Measurements from ENCODE around the gene IL22. TPM values are rescaled to one million over a fixed set of nuclear protein-coding genes. Genes with fewer than 3 reads are reported as not detected.

Gene IL22
- total RNA-seq, 1 donor from 2014 or later: not detected

DNA sequence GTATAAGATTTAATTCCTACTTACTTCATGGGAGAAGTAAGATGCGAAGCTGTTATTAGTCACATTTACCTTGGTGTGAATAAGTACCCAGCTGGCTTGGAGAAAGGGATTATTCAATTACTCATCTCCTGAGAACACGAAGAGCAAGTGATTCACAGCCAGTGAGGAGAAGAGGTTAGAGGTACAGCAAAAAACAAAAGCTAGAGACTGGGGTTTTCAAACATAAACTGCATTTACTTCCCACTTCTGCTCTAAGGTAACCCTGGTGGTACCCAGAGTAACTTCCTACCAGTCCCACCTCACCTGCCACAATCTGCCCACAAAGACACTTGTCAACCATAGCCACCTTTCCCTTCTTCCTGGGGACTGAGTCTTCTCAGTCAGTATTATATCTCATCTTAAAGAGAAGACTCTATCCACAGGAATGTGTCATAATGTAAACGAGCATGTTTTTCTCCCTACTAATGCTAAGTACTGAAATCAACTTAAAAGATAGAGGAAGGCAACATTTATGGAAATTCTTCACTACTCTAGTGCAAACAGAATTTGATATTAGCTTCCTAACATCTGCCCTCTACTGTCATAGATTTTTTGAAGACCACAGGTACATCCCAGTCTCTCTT is 6.0 kb upstream of the IL22 start:
- no peak overlapping the region for H3K27ac Mint-ChIP-seq
- H3K27me3 Mint-ChIP-seq (ENCODE audit: insufficient read depth, low read depth): no peaks in the 10 kb centered on the region
- no peaks in the 10 kb centered on the region for H4K20me1 ChIP-seq (ENCODE audit: low read depth)
- TF ChIP-seq EZH2 (IDR thresholded peaks at IDR 0.05): no peak
- TF ChIP-seq, protein P1, sequence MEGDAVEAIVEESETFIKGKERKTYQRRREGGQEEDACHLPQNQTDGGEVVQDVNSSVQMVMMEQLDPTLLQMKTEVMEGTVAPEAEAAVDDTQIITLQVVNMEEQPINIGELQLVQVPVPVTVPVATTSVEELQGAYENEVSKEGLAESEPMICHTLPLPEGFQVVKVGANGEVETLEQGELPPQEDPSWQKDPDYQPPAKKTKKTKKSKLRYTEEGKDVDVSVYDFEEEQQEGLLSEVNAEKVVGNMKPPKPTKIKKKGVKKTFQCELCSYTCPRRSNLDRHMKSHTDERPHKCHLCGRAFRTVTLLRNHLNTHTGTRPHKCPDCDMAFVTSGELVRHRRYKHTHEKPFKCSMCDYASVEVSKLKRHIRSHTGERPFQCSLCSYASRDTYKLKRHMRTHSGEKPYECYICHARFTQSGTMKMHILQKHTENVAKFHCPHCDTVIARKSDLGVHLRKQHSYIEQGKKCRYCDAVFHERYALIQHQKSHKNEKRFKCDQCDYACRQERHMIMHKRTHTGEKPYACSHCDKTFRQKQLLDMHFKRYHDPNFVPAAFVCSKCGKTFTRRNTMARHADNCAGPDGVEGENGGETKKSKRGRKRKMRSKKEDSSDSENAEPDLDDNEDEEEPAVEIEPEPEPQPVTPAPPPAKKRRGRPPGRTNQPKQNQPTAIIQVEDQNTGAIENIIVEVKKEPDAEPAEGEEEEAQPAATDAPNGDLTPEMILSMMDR (IDR thresholded peaks at IDR 0.05): no peak
- no peak for TF ChIP-seq EZH2phosphoT487 (IDR thresholded peaks at IDR 0.05)
- H3K36me3 ChIP-seq: no peaks in the 10 kb centered on the region
- H3K4me3 Mint-ChIP-seq: no peak overlapping the region
- no peaks in the 10 kb centered on the region for H3F3A ChIP-seq (ENCODE audit: low read depth)
- no peak for DNase-seq (ENCODE audit: low spot score)
- H3K4me2 ChIP-seq: no peak overlapping the region
- H2AFZ ChIP-seq (replicated peaks): no peak overlapping the region
- no peaks in the 10 kb centered on the region for H3K9me3 ChIP-seq (ENCODE audit: low read depth)
- H3K27me3 ChIP-seq: no peaks in the 10 kb centered on the region
- no peaks in the 10 kb centered on the region for H3K4me1 ChIP-seq
- no peaks in the 10 kb centered on the region for H3K79me2 ChIP-seq (ENCODE audit: low read depth)
- H3K27ac ChIP-seq: no peak overlapping the region
- H3K9me3 Mint-ChIP-seq: no peaks in the 10 kb centered on the region
- H3K36me3 Mint-ChIP-seq: no peaks in the 10 kb centered on the region
- peaks cover 4% of the 10 kb centered on the region for H3K4me1 Mint-ChIP-seq
- no peak overlapping the region for H3K9ac ChIP-seq
- H3K4me3 ChIP-seq: no peak overlapping the region

DNA sequence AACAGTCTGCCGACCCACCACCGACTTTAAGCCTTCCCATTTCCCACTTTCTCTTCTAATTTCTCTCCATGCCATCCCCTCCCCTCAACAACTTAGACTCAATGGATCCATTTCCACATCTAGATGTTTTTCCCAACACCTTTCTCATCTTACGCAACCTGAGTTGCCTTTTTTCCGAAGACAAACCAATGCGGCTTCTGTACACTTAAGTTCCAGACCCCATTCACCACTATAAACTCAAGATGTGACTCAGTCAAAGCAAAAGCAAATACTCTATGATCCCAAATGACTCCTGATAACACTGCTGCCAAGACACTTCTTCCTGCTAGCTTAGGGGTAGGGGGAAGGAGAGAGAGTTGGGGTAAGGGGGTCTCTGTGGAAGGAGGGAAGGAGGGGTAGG is 1.3 kb downstream of the IL22 start:
- Mint-ChIP-seq H3K36me3 (no peaks in the 10 kb centered on the region), H3K27ac (no peak overlapping the region), H3K4me3 (no peak overlapping the region), H3K9me3 (peaks cover 7% of the 10 kb centered on the region), H3K27me3 (ENCODE audit: insufficient read depth, low read depth) (no peaks in the 10 kb centered on the region), H3K4me1 (peaks cover 9% of the 10 kb centered on the region)
- H3K9ac ChIP-seq: no peak overlapping the region
- no peaks in the 10 kb centered on the region for H3K9me3 ChIP-seq (ENCODE audit: low read depth)
- no peak overlapping the region for H3K27ac ChIP-seq
- H3F3A ChIP-seq (ENCODE audit: low read depth): peaks cover 6% of the 10 kb centered on the region
- no peaks in the 10 kb centered on the region for H3K79me2 ChIP-seq (ENCODE audit: low read depth)
- H2AFZ ChIP-seq (replicated peaks): no peak overlapping the region
- H4K20me1 ChIP-seq (ENCODE audit: low read depth): no peaks in the 10 kb centered on the region
- peaks cover 13% of the 10 kb centered on the region for H3K4me1 ChIP-seq
- no peak overlapping the region for H3K4me3 ChIP-seq
- TF ChIP-seq EZH2phosphoT487 (IDR thresholded peaks at IDR 0.05): no peak
- no peak for TF ChIP-seq EZH2 (IDR thresholded peaks at IDR 0.05)
- TF ChIP-seq, protein P1 (IDR thresholded peaks at IDR 0.05): no peak
- no peak for DNase-seq (ENCODE audit: low spot score)
- peaks cover 9% of the 10 kb centered on the region for H3K27me3 ChIP-seq
- H3K36me3 ChIP-seq: no peaks in the 10 kb centered on the region
- no peak overlapping the region for H3K4me2 ChIP-seq

- Mint-ChIP-seq H3K27ac (no peak overlapping the region), H3K36me3 (no peaks in the 10 kb centered on the region), H3K4me3 (no peak overlapping the region), H3K4me1 (peaks cover 20% of the 10 kb centered on the region), H3K27me3 (ENCODE audit: insufficient read depth, low read depth) (no peaks in the 10 kb centered on the region), H3K9me3 (peaks cover 15% of the 10 kb centered on the region)
- H3K27me3 ChIP-seq: peaks cover 9% of the 10 kb centered on the region
- H3K4me1 ChIP-seq: peaks cover 24% of the 10 kb centered on the region
- DNase-seq (ENCODE audit: low spot score): peak; percentile 55
- H2AFZ ChIP-seq (replicated peaks): no peak overlapping the region
- no peak overlapping the region for H3K27ac ChIP-seq
- TF ChIP-seq EZH2phosphoT487 (IDR thresholded peaks at IDR 0.05): peak; percentile 98
- TF ChIP-seq, protein P1 (IDR thresholded peaks at IDR 0.05): no peak
- TF ChIP-seq EZH2 (IDR thresholded peaks at IDR 0.05): no peak
- H3K4me3 ChIP-seq: no peak overlapping the region
- no peaks in the 10 kb centered on the region for H4K20me1 ChIP-seq (ENCODE audit: low read depth)
- no peaks in the 10 kb centered on the region for H3K36me3 ChIP-seq
- H3K4me2 ChIP-seq: peak overlapping the region; percentile 44
- H3K9ac ChIP-seq: no peak overlapping the region
- peaks cover 20% of the 10 kb centered on the region for H3F3A ChIP-seq (ENCODE audit: low read depth)
- no peaks in the 10 kb centered on the region for H3K79me2 ChIP-seq (ENCODE audit: low read depth)
- no peaks in the 10 kb centered on the region for H3K9me3 ChIP-seq (ENCODE audit: low read depth)
These were observed 3.0 kb downstream of the IL22 start for GRCh38 chr12:68250454-68250853.

Data from neural progenitor cell (in vitro differentiated cells).